ENCODE measurements around the gene SLC28A1.

The SLC28A1 gene

GRCh38 chr15:84955089-84955848, 70.8 kb downstream of the SLC28A1 start:
- DNase-seq (ENCODE audit: low read depth, low spot score), result no peak
- no peak overlapping the region for H3K27ac ChIP-seq

GRCh38 chr15:84956199-84956598, 71.7 kb downstream of the SLC28A1 start:
- H3K27ac ChIP-seq, result no peak overlapping the region
- no peak for DNase-seq (ENCODE audit: low read depth, low spot score)

DNA sequence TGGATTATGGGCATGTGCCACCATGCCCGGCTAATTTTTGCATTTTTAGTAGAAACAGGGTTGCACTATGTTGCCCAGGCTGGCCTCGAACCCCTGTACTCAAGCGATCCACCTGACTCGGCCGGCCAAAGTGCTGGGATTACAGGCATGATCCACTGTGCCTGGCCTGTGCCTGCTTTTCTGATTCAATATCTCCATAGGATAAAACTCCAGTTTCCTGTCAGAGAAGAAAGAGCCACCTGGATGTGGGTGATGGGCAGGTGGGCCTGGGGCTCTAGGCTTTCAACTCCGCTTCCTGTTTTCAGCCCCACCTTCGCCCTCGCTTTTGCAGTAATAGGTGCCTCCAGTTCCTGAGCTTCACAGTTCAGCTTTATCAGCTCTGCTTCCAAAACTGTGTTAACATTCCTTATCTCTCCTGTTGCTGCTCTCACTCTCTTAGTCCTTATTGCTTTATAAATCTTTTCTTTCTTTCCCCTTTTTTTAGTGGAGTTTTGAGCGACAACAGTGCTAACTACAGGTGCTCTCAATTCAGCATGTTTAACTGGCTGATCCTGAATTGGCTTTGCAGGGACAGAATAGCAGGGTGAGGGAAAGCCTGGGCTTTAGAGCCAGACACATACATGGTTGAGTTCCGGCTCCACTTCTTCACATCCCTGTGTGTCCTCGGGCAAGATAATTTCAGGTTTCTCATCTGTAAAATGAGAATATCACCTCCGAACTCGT, 76.1 kb downstream of the SLC28A1 start:
- DNase-seq (ENCODE audit: low read depth, low spot score), result no peak
- H3K27ac ChIP-seq, result no peak overlapping the region

- no peak overlapping the region for H3K27ac ChIP-seq
- DNase-seq (ENCODE audit: low read depth, low spot score), result no peak
These were observed 76.6 kb downstream of the SLC28A1 start for GRCh38 chr15:84961114-84961452.

DNA sequence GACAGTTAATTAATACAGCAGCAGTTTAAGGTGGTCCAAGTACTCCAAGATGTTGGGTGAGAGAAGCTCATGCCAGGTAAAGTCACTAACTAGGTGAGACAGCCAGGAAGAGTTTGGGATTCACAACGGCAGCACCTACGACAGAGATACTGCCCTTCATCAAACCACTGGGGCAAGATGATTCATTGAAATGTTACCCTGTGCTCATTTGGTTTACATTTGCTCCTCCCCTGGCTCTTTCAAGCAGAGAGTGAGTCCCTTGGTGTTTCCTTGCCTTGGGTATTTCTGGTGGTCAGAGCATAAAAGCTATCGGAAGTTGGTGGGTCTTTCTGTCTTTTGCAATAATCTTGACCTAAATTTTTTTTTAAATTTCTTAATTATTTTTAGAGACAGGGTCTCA, 77.2 kb downstream of the SLC28A1 start:
- no peak overlapping the region for H3K27ac ChIP-seq
- DNase-seq (ENCODE audit: low read depth, low spot score), result no peak

- H3K27ac ChIP-seq, result no peak overlapping the region
- DNase-seq (ENCODE audit: low read depth, low spot score), result no peak
These were observed 78.5 kb downstream of the SLC28A1 start for GRCh38 chr15:84962955-84963354.

GRCh38 chr15:84967380-84967779, 82.9 kb downstream of the SLC28A1 start:
- no peak overlapping the region for H3K27ac ChIP-seq
- DNase-seq (ENCODE audit: low read depth, low spot score), result no peak

DNA sequence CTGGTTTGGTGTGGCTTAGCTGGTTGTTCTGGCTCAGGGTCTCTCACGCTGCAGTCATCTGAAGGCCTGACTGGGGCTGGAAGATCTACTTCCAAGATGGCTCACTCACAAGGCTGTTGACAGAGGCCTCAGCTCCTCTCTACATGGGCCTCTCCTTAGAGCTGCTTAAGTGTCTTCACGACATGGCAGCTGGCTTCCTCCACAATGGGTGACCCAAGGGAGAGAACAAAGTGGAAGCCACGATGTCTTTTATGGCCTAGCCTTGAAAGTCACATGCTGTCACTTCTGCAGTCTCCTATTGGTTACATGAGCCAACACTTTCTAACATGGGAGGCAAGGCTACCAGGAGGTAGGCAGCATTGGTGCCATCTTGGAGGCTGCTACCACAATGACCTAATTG, 83.8 kb downstream of the SLC28A1 start:
- DNase-seq (ENCODE audit: low read depth, low spot score), result no peak
- no peak overlapping the region for H3K27ac ChIP-seq

DNA sequence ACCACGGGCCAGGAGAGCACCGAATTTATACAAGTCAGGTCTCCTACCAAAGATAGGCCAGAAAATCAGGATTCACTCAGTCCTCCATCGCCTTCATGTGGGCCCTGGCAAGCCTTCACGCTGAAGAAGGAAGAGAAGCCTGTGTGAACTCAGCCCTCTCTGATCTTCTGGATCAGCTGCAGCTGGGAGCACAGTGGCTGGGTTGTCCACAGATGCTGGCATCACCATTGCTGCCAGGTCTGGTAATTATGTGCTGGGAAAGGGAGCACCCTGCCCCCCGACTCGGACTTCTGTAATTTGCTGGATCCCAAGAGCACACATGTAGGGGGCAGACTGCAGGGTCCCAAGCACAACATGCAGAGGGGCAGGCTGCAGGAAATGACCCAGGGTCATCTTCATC, 84.8 kb downstream of the SLC28A1 start:
- no peak overlapping the region for H3K27ac ChIP-seq
- no peak for DNase-seq (ENCODE audit: low read depth, low spot score)

DNA sequence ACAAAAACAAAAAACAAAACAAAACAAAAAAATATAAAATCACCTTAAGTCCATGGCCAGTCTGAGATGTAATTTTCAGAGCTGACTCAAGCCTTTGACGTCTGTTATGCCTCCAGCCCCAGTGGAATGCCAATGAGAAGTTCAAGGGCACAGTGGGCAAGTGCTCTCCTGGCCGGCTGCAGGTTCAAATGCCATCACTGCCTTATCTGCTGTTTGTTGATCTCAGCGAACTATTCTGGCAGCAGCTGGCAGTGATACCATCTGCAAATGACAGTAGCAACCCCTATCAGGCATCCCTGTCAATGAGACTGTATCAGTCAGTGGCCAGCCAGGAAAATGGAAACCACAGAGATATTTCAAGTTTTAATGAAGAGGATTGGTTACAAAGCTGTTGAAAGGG, 86.4 kb downstream of the SLC28A1 start:
- DNase-seq (ENCODE audit: low read depth, low spot score), result no peak
- no peak overlapping the region for H3K27ac ChIP-seq

GRCh38 chr15:84973492-84974460, 89.3 kb downstream of the SLC28A1 start:
- no peak for DNase-seq (ENCODE audit: low read depth, low spot score)
- H3K27ac ChIP-seq, result no peak overlapping the region

DNA sequence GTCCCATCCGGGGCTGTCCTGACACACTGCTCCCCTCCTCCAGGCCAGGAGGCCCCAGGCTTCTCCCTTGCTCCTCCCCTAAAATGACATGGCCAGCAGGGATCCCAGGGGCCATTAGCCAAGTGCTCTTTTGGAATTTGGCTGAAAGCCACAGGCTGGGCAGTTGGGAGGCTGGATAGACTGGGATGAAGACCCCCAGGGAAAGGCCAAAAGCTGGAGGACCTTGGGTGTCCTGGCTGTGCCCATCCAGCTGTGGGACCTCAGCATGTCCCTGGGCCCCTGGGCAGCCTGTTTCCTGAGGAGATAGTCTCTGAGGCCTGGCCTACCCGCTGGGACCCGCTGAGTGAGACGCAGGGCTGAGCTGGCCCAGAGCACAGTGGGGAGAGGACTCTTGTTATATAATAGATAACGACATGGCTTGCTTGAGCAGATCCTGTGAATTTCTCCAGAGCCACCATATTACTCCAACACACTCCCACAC, 91.4 kb downstream of the SLC28A1 start:
- no peak for DNase-seq (ENCODE audit: low read depth, low spot score)
- H3K27ac ChIP-seq, result no peak overlapping the region

- no peak overlapping the region for H3K27ac ChIP-seq
- no peak for DNase-seq (ENCODE audit: low read depth, low spot score)
These were observed 92.4 kb downstream of the SLC28A1 start for GRCh38 chr15:84976746-84977345.

DNA sequence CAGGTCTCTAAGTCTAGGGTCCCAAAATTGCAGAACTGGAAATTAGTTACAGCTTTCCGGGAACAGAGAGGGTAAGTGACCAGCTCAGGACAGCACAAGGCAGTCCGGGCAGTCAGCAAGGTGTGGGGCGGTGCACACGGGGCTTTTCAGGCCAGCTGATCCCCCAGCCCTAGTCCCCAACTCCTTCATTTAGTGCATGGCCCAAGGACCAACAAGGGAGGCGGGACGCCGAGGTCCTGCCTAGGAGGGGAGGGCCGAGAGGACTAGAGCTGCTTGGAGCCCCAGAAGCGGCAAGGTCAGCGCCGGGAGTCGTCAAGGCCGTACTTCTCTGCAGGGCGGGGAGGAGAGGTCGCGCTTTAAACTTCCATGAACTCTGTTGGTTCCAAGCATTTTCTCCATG, 95.2 kb downstream of the SLC28A1 start:
- no peak for DNase-seq (ENCODE audit: low read depth, low spot score)
- no peak overlapping the region for H3K27ac ChIP-seq

- peak; percentile 54 for DNase-seq (ENCODE audit: low read depth, low spot score)
These were observed 96.0 kb downstream of the SLC28A1 start for GRCh38 chr15:84980196-84981053.

GRCh38 chr15:84981054-84981710, 96.7 kb downstream of the SLC28A1 start:
- peak overlapping the region; percentile 68 for H3K27ac ChIP-seq
- DNase-seq (ENCODE audit: low read depth, low spot score), result peak; percentile 88

More at GRCh38 chr15:84980196-84981053, 96.0 kb downstream of the SLC28A1 start:
- peak overlapping the region; percentile 68 for H3K27ac ChIP-seq

- no peak for DNase-seq (ENCODE audit: low read depth, low spot score)
- H3K27ac ChIP-seq, result peak within 1 kb of the TSS; percentile 68
These were observed 97.3 kb downstream of the SLC28A1 start, which contains the start of gene PDE8A for GRCh38 chr15:84981711-84982300. TSS of gene PDE8A (plus strand) at chr15:84981856. CDS start at chr15:84982163, 307 bp downstream.

GRCh38 chr15:84982301-84982920, 97.9 kb downstream of the SLC28A1 start:
- no peak for DNase-seq (ENCODE audit: low read depth, low spot score)
- no peak overlapping the region for H3K27ac ChIP-seq
